Spinal cord (tissue), 10 donors: ENCODE data around the gene MAF. TPM values are rescaled to one million over a fixed set of nuclear protein-coding genes. Genes with fewer than 3 reads are reported as not detected.

Experiments used
- DNase-seq, 6 donors: peaks; one replicate each; pipeline versions ENCODE4 v3.0.0 to v3.0.0-alpha.2; 2013 to 2015; ENCODE audit warnings: low spot score in 6 of 6, low read depth in 4 of 6
- H3K27ac ChIP-seq: one replicate; pipeline ENCODE4 v1.5.1; 2013; ENCODE audit warnings: low read depth, low read length, control low read depth
- H3K27me3 ChIP-seq: one replicate; pipeline ENCODE4 v1.6.1; 2013; ENCODE audit warnings: low read length; ENCODE audit not compliant: control insufficient read depth, insufficient read depth
- H3K36me3 ChIP-seq: one replicate; pipeline ENCODE4 v1.6.1; 2013; ENCODE audit warnings: low read length; ENCODE audit not compliant: control insufficient read depth, insufficient read depth
- H3K4me1 ChIP-seq: one replicate; pipeline ENCODE4 v1.6.1; 2013; ENCODE audit warnings: low read length; ENCODE audit not compliant: control insufficient read depth, insufficient read depth
- H3K4me3 ChIP-seq: one replicate; pipeline ENCODE4 v1.5.1; 2013; ENCODE audit warnings: low read depth, low read length, control low read depth
- H3K9me3 ChIP-seq: one replicate; pipeline ENCODE4 v1.6.1; 2013; ENCODE audit warnings: low read length; ENCODE audit not compliant: control insufficient read depth, insufficient read depth
- WGBS: methylation state at CpG from one replicate; pipeline ENCODE4 v1.1.5; 2013; ENCODE audit warnings: missing lambda C conversion rate; ENCODE audit not compliant: insufficient coverage; 5-methylcytosine and 5-hydroxymethylcytosine counted together
- polyA plus RNA-seq, 2 donors: library from polyadenylated mRNA; unstranded; fragments of 120-200 nt; gene quantifications; one replicate each; pipeline ENCODE4 v1.2.1, GENCODE V29; 2013; ENCODE audit not compliant: insufficient read length in 2 of 2
- total RNA-seq, 2 donors: library from RNA; depleted of rRNA in 1 of 2; stranded (reverse); fragments of 120-200 nt in 1 of 2; fragments of >200 nt in 1 of 2; gene quantifications; one replicate each; pipeline versions ENCODE4 v1.2.3 to v1.2.4, GENCODE V29; 2013 to 2014
- donor health status: healthy.

MAF gene
- total and polyA plus RNA-seq, 4 donors = 32.3 to 118 (median 66.3) TPM

DNA sequence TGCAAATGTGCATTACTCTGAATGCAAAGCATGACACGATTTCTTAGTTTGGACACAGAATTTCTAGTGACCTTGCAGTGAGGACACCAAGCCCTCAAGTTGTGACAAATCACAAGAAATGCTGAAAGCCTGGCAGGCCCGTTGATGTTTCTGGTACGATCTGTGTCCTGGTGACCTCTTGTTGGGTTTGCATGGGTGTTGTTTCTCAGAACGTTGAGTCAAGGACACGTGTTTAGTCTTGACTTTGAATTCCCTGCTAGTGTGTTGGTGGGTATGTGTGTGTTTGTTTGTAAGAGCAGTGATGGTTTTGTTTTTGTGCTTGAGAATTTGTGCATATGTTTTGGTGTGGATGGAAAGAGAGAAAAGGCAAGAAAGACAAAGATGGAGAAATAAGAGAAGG is 37.8 kb upstream of the MAF start:
- Histone ChIP-seq H3K9me3 (no peaks in the 10 kb centered on the region), H3K4me3 (no peak overlapping the region), H3K27ac (no peak overlapping the region), H3K27me3 (no peaks in the 10 kb centered on the region), H3K4me1 (no peaks in the 10 kb centered on the region), H3K36me3 (no peaks in the 10 kb centered on the region)
- DNase-seq = no peak
- 96% methylated on average over 5 of the region's 5 CpGs for WGBS

DNA sequence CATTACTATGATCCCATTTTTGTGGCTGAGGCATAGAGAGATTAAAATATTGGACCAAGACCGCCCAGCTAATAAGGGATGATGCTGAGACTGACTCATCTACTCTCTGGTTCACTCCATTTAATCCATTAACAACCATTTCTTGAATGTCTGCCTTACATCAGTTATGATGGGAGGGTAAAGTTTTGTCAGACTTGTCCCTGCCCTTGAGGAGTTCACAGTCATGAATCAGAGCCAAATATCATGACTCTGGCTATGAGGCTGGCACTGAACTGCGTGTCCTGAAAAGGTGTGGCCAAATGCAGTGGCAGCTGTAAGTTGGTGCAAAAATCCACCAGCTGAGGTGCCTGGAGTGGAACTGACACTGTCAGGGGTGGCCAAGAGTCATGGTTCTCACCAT is 35.0 kb upstream of the MAF start:
- DNase-seq = no peak
- Histone ChIP-seq H3K9me3 (no peaks in the 10 kb centered on the region), H3K4me3 (no peak overlapping the region), H3K27ac (no peak overlapping the region), H3K36me3 (no peaks in the 10 kb centered on the region), H3K27me3 (no peaks in the 10 kb centered on the region), H3K4me1 (no peaks in the 10 kb centered on the region)
- WGBS = 86% methylated on average over 1 of the region's 2 CpGs

DNA sequence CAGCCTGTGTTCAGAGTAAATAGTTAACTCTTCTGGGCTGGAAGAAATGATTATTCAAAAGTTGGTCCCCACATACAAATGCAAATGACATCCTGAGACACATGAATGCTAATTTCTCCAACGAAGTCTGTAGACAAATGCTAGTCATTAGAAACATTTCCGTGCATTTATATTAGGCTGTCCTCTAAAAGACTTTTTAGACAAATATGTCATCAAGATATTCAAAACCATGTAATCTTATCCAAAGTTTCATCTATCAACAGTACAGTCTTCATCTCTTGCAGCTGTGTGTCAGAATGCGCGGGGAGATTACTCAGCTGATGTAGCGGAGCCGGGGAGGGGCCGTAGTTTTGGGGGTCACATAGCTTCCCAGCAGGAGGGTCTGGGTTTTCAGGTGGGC is 33.8 kb upstream of the MAF start:
- WGBS = 67% methylated on average over 2 of the region's 7 CpGs
- no peaks in the 10 kb centered on the region for H3K9me3 ChIP-seq
- H3K27me3 ChIP-seq = no peaks in the 10 kb centered on the region
- no peak overlapping the region for H3K27ac ChIP-seq
- no peak overlapping the region for H3K4me3 ChIP-seq
- no peaks in the 10 kb centered on the region for H3K36me3 ChIP-seq
- DNase-seq = no peak
- H3K4me1 ChIP-seq = no peaks in the 10 kb centered on the region

DNA sequence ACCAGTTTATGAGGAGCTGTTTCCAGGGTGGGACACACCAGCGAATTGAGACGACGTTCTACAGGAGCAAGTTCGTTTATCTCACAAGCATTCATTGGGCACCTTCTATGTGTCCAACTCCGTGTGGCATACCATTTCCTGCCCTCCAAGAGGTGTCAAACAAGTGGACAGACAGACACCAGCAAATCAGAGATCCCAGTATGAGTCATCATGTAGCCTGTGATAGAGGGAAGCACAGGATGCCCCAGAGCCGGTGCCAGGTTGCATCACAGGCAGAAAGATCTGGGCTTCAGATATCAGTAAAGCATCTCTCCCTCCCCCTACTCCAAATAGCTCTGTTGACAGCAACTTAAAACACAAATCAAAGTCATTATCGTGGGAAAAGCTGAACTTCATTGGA is 31.8 kb upstream of the MAF start:
- no peaks in the 10 kb centered on the region for H3K9me3 ChIP-seq
- DNase-seq = no peak
- H3K27ac ChIP-seq = no peak overlapping the region
- WGBS = 85% methylated on average over 5 of the region's 7 CpGs
- no peaks in the 10 kb centered on the region for H3K27me3 ChIP-seq
- no peak overlapping the region for H3K4me3 ChIP-seq
- no peaks in the 10 kb centered on the region for H3K4me1 ChIP-seq
- H3K36me3 ChIP-seq = no peaks in the 10 kb centered on the region

DNA sequence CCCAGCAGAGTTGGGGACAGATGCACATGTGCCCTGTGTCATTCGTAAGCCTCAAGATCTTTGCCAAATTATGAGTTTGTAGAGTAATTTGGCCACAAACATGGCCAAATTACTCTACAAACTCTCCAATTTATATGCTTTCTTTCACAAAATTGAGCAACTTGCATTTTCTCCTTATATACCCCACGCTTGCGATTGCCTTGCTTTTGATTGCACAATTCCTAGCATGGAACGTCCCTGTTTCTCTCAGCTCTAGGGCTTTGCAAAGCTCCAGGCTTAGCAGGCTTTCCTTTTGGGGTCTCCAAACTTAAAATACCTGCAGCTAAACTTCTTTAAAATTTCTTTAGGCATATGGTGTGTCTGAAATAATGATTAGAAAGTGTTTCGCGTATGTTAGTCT is 28.5 kb upstream of the MAF start:
- no peaks in the 10 kb centered on the region for H3K9me3 ChIP-seq
- no peaks in the 10 kb centered on the region for H3K4me1 ChIP-seq
- WGBS = 97% methylated on average over 3 of the region's 6 CpGs

DNA sequence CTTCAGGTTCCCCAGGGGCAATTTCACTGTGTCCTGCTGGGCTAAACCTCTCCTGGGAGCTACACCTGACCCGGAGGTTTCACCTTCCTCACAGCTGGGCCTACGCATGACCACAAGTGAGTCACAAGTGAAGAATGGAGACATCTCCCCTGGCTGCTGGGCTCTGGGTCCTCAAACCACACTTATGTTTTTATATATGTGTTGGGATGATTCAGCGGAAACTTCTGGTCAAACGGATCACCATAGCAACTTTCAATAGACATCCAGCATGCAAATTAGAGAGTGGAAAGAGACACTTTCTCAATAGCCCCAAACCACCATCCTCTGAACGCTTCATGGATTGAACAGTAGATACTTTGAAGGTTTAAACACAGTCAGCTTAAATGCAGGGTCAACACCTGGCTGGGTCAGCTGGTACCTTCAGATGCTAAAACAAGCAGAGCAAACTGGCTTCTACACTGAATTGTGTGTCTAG is 28.0 kb upstream of the MAF start:
- no peak overlapping the region for H3K4me3 ChIP-seq
- no peaks in the 10 kb centered on the region for H3K4me1 ChIP-seq
- no peaks in the 10 kb centered on the region for H3K27me3 ChIP-seq
- no peaks in the 10 kb centered on the region for H3K36me3 ChIP-seq
- WGBS = 100% methylated on average over 2 of the region's 5 CpGs
- no peaks in the 10 kb centered on the region for H3K9me3 ChIP-seq
- no peak for DNase-seq
- no peak overlapping the region for H3K27ac ChIP-seq

More for the DNA sequence above, 28.5 kb upstream of the MAF start:
- Histone ChIP-seq H3K27ac (no peak overlapping the region), H3K4me3 (no peak overlapping the region), H3K36me3 (no peaks in the 10 kb centered on the region), H3K27me3 (no peaks in the 10 kb centered on the region)
- DNase-seq = no peak

DNA sequence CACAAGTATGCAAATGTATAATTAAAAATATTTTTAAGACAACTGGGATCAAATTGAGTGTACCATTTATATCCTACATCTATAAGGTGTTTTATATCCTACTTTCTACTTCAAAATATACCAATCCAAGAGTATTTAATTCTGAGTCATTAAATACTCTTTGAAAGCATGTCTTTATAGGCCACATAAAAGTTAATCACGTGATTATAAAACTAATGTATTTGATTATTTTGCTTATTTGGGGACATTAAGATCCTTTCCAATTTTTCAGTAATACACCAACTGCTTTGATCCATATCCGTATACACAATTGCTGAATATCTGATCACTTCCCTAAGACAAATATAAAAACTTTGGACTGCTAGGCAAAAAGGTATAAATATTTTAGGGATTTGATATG is 26.6 kb upstream of the MAF start:
- H3K27me3 ChIP-seq = no peaks in the 10 kb centered on the region
- no peaks in the 10 kb centered on the region for H3K9me3 ChIP-seq
- H3K4me1 ChIP-seq = no peaks in the 10 kb centered on the region
- no CpG with 5 or more reads among the region's 2 CpGs for WGBS
- no peak overlapping the region for H3K27ac ChIP-seq
- H3K36me3 ChIP-seq = no peaks in the 10 kb centered on the region
- no peak for DNase-seq
- no peak overlapping the region for H3K4me3 ChIP-seq

DNA sequence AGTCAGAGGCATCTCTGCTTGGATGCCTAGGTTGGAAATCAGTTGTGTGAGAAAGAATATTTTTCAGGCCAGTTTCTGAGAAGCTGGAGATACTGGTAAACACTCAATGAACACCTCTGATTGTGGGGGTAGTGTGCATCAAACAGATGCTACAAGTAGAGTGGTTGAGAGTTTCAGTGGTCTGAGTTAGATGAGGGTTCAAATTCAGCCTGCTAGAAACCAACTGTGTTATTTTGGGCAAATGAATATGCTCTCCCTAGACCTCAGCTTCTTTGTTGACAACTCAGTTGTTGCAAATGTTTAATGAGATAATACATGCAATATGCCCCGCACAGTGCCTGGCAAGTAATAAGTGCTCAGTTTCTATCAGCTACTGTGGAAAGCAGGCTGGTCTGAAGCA is 25.2 kb upstream of the MAF start:
- Histone ChIP-seq H3K9me3 (no peaks in the 10 kb centered on the region), H3K4me1 (no peaks in the 10 kb centered on the region), H3K27ac (no peak overlapping the region), H3K36me3 (no peaks in the 10 kb centered on the region), H3K4me3 (no peak overlapping the region), H3K27me3 (no peaks in the 10 kb centered on the region)
- DNase-seq = no peak
- 100% methylated on average over 1 of the region's 1 CpG for WGBS

DNA sequence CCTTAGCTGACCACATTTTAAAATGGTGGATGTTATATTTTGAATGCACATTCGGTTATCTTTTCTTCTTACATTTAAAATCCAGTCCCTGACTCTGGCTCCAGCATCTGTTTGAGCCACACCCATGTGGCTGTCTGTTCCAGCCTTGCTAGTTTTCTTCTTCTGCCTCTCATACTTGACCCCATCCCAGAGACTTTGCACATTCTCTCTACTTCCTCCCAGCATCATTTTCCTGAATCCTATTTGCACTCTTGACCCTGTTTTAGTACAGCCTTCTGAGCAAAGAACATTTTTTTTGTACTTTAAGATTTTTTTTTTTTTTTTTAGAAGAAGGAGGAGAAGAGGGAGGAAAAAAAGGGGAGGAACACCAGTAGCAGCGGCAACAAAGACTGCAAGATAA is 23.3 kb upstream of the MAF start:
- no peaks in the 10 kb centered on the region for H3K4me1 ChIP-seq

DNA sequence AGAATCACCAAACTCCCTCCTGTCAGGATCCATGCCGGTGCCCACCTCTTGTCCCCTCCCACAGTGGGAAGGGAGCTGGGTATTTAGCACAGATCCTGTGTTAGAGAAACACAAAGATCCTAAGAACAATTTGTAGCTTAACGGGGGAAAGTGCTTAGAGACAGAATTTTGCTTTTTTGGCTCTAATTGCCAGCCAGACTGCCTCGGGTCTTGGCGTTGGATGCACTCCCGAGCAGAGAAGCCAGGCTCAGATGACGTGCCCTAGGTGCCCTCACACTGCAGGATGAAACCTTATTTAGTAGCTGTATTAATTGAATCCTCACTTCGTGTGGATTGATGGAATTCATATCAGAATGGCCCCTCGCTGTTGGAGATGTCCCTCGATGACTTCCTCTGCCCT is 22.5 kb upstream of the MAF start:
- Histone ChIP-seq H3K36me3 (no peaks in the 10 kb centered on the region), H3K4me1 (no peaks in the 10 kb centered on the region), H3K4me3 (no peak overlapping the region), H3K27ac (no peak overlapping the region), H3K27me3 (no peaks in the 10 kb centered on the region), H3K9me3 (no peaks in the 10 kb centered on the region)
- 58% methylated on average over 5 of the region's 9 CpGs for WGBS
- peak in 2 of 6 donors; percentile 40 to 51 for DNase-seq

More for the DNA sequence above, 23.3 kb upstream of the MAF start:
- Histone ChIP-seq H3K27ac (no peak overlapping the region), H3K36me3 (no peaks in the 10 kb centered on the region), H3K27me3 (no peaks in the 10 kb centered on the region), H3K4me3 (no peak overlapping the region), H3K9me3 (no peaks in the 10 kb centered on the region)
- whole genome bisulfite sequencing = 50% methylated on average over 1 of the region's 2 CpGs
- DNase-seq = no peak
